ENCODE results near the gene CASZ1. TPM values are rescaled to one million over a fixed set of nuclear protein-coding genes. Genes with fewer than 3 reads are reported as not detected.

The CASZ1 gene
- polyA plus RNA-seq, 1 experiment: 0.64 TPM

DNA sequence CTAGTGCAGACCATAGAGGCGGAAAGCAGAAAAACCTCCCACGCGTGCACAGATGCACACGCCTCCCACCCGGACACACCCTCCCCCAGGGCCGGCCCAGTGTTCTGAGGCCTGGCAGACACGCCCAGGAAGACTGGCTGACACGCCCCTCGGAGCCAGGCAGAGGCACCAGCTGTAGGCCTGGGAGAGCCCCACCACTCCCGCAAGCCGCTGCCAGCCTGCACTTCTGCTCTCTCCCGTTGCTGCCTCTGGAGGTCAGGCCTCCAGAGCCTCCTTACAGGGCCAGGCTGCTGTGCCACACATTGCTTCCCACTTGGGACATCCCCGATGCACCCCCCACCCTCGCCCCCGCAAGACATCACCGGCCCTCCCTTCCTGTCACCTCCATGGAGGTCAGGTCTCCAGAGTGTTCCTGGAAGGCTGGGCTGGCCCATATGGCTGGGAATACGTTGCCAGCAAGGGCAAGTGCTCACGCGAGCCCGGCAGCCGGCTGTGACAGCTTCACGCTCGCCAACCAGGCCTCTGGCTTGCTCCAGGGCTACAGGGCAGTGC lies 40.4 kb downstream of the CASZ1 start:
- no peak for DNase-seq (ENCODE audit: low read depth)
- H3K4me3 ChIP-seq (ENCODE audit: low read depth, low read length): no peak overlapping the region
- TF ChIP-seq, protein P1, sequence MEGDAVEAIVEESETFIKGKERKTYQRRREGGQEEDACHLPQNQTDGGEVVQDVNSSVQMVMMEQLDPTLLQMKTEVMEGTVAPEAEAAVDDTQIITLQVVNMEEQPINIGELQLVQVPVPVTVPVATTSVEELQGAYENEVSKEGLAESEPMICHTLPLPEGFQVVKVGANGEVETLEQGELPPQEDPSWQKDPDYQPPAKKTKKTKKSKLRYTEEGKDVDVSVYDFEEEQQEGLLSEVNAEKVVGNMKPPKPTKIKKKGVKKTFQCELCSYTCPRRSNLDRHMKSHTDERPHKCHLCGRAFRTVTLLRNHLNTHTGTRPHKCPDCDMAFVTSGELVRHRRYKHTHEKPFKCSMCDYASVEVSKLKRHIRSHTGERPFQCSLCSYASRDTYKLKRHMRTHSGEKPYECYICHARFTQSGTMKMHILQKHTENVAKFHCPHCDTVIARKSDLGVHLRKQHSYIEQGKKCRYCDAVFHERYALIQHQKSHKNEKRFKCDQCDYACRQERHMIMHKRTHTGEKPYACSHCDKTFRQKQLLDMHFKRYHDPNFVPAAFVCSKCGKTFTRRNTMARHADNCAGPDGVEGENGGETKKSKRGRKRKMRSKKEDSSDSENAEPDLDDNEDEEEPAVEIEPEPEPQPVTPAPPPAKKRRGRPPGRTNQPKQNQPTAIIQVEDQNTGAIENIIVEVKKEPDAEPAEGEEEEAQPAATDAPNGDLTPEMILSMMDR (IDR thresholded peaks at IDR 0.05; ENCODE audit: insufficient read depth, low read depth, low read length): no peak
- peaks cover 3% of the 10 kb centered on the region; the same call in 1 of the 2 replicates for H3K27me3 ChIP-seq (ENCODE audit: control insufficient read depth, insufficient read depth, low read length)
- no peaks in the 10 kb centered on the region for H3K36me3 ChIP-seq (ENCODE audit: control insufficient read depth, insufficient read depth, low read length)
- CTCF ChIA-PET: no interaction called here
- POLR2A ChIA-PET: interaction anchor here (0.6 kb wide), 1 partner anchor 230 kb away, joined by 6 read pairs; no protein-coding TSS in a partner anchor

DNA sequence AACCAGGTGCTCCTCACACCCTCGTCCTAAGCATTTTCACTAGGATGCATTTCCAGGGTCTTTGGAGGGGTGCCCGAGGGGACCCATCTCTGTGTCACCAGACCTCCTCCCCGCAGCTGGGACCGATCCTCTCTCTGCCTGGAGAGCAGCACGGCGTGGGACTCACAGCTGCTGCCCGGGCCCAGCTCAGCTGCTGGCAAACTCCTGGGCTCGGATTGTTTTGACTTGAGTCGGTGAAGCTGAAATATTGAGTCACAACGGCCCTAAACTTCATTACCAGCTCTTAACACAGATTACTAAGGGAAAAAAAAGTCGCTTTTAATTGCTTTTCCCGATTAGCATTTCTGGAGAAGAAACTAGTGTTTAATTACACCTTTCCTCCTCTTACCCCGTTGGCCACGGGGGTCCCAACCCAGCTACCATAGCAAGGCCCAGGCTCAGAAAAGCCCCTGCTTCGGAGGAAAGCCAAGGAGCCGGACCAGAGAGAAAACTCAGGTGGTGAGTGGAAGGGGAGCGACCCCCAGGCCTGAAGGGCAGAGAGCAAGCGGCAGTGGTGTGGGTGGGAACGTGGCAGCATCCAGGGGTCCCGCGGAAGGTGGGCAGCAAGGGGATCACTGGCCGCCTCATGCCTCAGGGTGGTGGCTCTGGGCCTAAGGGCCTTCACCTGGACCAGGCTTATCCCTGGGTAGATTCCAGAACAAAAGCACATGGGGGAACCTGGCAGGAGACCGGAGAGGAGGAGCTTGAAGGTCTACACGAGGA lies 41.7 kb downstream of the CASZ1 start:
- POLR2A ChIA-PET: no interaction called here
- no peak overlapping the region for H3K4me3 ChIP-seq (ENCODE audit: low read depth, low read length)
- TF ChIP-seq, protein P1 (IDR thresholded peaks at IDR 0.05; ENCODE audit: insufficient read depth, low read depth, low read length): no peak
- peaks cover 2% of the 10 kb centered on the region for H3K27me3 ChIP-seq (ENCODE audit: control insufficient read depth, insufficient read depth, low read length)
- DNase-seq (ENCODE audit: low read depth): no peak
- H3K36me3 ChIP-seq (ENCODE audit: control insufficient read depth, insufficient read depth, low read length): no peaks in the 10 kb centered on the region
- CTCF ChIA-PET: interaction anchor here (0.7 to 1.6 kb wide), 2 partner anchors 19 to 247 kb away, joined by 3 read pairs; no protein-coding TSS in a partner anchor

DNA sequence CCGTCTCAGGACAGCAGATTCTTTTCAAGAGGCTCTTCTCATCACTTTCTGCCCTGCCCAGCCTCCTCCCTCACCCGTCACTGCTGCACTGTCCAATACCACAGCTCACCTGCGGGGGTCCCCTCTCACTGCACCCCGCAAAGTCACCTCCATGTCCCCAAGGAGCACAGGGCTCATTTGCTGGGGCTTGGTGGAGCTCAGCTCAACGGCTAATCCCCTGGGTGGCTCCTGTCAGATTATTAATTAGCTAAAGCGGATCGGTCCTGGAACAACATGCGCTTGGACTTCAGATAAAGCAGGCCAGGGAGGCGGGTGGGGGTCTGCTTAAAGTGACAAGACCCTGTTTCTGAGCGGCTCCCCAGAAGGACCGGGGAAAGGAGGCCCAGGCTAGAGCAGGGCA lies 43.1 kb downstream of the CASZ1 start:
- Histone ChIP-seq H3K36me3 (ENCODE audit: control insufficient read depth, insufficient read depth, low read length) (no peaks in the 10 kb centered on the region), H3K4me3 (ENCODE audit: low read depth, low read length) (no peak overlapping the region), H3K27me3 (ENCODE audit: control insufficient read depth, insufficient read depth, low read length) (peaks cover 4% of the 10 kb centered on the region)
- TF ChIP-seq, protein P1 (IDR thresholded peaks at IDR 0.05; ENCODE audit: insufficient read depth, low read depth, low read length): no peak
- CTCF ChIA-PET: interaction anchor here (1.6 kb wide), 1 partner anchor 18 kb away, joined by 3 read pairs; no protein-coding TSS in a partner anchor
- POLR2A ChIA-PET: no interaction called here
- DNase-seq (ENCODE audit: low read depth): no peak

DNA sequence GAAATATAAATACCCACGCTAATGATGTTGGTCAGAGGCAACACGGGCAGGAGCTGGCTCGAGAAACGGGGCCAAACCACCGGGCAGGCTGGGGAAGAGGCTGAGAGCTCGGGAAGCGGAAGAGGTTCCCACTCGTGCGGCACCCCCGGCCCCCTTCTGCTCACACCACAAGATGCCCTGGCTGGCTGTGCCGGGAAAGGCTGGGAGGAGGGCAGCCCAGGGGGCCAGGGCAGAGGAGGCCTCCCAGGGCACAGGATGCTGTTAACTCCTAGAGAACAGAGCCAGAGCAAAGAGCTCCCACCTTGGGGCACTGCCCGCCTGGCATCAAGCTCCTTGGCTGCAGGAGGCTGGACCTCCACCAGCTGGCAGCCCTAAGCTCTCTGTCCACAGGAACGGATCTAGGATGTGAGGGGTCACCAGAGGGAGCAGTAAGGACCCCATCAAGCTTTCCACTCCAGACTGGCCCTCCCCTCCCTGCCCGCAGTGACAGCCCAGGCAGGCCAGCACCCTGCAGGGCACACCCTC lies 44.8 kb downstream of the CASZ1 start:
- TF ChIP-seq, protein P1 (IDR thresholded peaks at IDR 0.05; ENCODE audit: insufficient read depth, low read depth, low read length): no peak
- POLR2A ChIA-PET: no interaction called here
- DNase-seq (ENCODE audit: low read depth): no peak
- peaks cover 4% of the 10 kb centered on the region for H3K27me3 ChIP-seq (ENCODE audit: control insufficient read depth, insufficient read depth, low read length)
- CTCF ChIA-PET: interaction anchor here (0.6 kb wide), 2 partner anchors 17 to 58 kb away, joined by 3 to 4 read pairs; no protein-coding TSS in a partner anchor
- H3K36me3 ChIP-seq (ENCODE audit: control insufficient read depth, insufficient read depth, low read length): no peaks in the 10 kb centered on the region
- no peak overlapping the region for H3K4me3 ChIP-seq (ENCODE audit: low read depth, low read length)

DNA sequence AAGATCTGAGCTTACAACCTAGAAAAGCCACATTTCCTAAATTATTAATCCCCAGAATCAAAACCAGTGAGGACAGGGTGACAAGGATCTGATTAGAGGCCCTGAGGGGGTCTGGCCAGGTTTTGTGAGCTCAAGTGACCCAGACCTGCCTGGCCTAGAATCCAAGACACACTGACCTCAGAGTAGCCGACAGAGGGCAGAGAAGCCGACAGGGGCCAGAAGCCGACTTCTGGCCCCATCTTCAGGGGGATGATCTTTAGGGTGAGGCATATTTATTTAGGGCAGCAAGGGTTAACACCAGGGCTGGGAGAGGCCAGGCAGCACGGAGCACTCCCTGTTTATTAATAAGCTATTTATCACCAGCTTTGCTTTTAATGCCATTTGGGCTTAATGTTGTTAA lies 45.3 kb downstream of the CASZ1 start:
- Histone ChIP-seq H3K27me3 (ENCODE audit: control insufficient read depth, insufficient read depth, low read length) (peaks cover 4% of the 10 kb centered on the region), H3K36me3 (ENCODE audit: control insufficient read depth, insufficient read depth, low read length) (no peaks in the 10 kb centered on the region), H3K4me3 (ENCODE audit: low read depth, low read length) (no peak overlapping the region)
- TF ChIP-seq, protein P1 (IDR thresholded peaks at IDR 0.05; ENCODE audit: insufficient read depth, low read depth, low read length): no peak
- CTCF ChIA-PET: interaction anchor here (0.6 to 0.9 kb wide), 3 partner anchors 17 to 58 kb away, joined by 3 to 4 read pairs (median 3); no protein-coding TSS in a partner anchor
- DNase-seq (ENCODE audit: low read depth): no peak
- POLR2A ChIA-PET: no interaction called here
